ENCODE data around the gene FBXW7.

Gene FBXW7

GRCh38 chr4:152328582-152328981, 207.3 kb downstream of the FBXW7 start:
- no peak for DNase-seq (ENCODE audit: low read depth)

- no peak for DNase-seq (ENCODE audit: low read depth)
Observed at GRCh38 chr4:152327606-152328453, 208.1 kb downstream of the FBXW7 start.

GRCh38 chr4:152325831-152326230, 210.1 kb downstream of the FBXW7 start:
- DNase-seq (ENCODE audit: low read depth), result no peak

GRCh38 chr4:152323221-152323620, 212.7 kb downstream of the FBXW7 start:
- DNase-seq (ENCODE audit: low read depth), result no peak

GRCh38 chr4:152322656-152323055, 213.2 kb downstream of the FBXW7 start:
- DNase-seq (ENCODE audit: low read depth), result no peak

- no peak for DNase-seq (ENCODE audit: low read depth)
Observed at GRCh38 chr4:152321923-152322322, 214.0 kb downstream of the FBXW7 start.

- DNase-seq (ENCODE audit: low read depth), result no peak
Observed at GRCh38 chr4:152321398-152321797, 214.5 kb downstream of the FBXW7 start.

GRCh38 chr4:152316969-152317368, 218.9 kb downstream of the FBXW7 start:
- no peak for DNase-seq (ENCODE audit: low read depth)

GRCh38 chr4:152310257-152310656, 225.6 kb downstream of the FBXW7 start:
- DNase-seq (ENCODE audit: low read depth), result no peak

- DNase-seq (ENCODE audit: low read depth), result no peak
Observed at GRCh38 chr4:152309418-152309817, 226.5 kb downstream of the FBXW7 start.

- no peak for DNase-seq (ENCODE audit: low read depth)
Observed at GRCh38 chr4:152308951-152309350, 226.9 kb downstream of the FBXW7 start.

- DNase-seq (ENCODE audit: low read depth), result no peak
Observed at GRCh38 chr4:152307669-152308068, 228.2 kb downstream of the FBXW7 start.

- no peak for DNase-seq (ENCODE audit: low read depth)
Observed at GRCh38 chr4:152306541-152306940, 229.4 kb downstream of the FBXW7 start.

GRCh38 chr4:152304220-152304619, 231.7 kb downstream of the FBXW7 start:
- DNase-seq (ENCODE audit: low read depth), result no peak

- no peak for DNase-seq (ENCODE audit: low read depth)
Observed at GRCh38 chr4:152301381-152301780, 234.5 kb downstream of the FBXW7 start.

- no peak for DNase-seq (ENCODE audit: low read depth)
Observed at GRCh38 chr4:152299553-152299952, 236.3 kb downstream of the FBXW7 start.

GRCh38 chr4:152296386-152296785, 239.5 kb downstream of the FBXW7 start:
- DNase-seq (ENCODE audit: low read depth), result no peak

GRCh38 chr4:152294765-152295164, 241.1 kb downstream of the FBXW7 start:
- DNase-seq (ENCODE audit: low read depth), result no peak

GRCh38 chr4:152294331-152294730, 241.6 kb downstream of the FBXW7 start:
- DNase-seq (ENCODE audit: low read depth), result no peak

GRCh38 chr4:152293527-152293926, 242.4 kb downstream of the FBXW7 start:
- no peak for DNase-seq (ENCODE audit: low read depth)

GRCh38 chr4:152290366-152290921, 245.4 kb downstream of the FBXW7 start:
- DNase-seq (ENCODE audit: low read depth), result no peak

GRCh38 chr4:152289941-152290340, 246.0 kb downstream of the FBXW7 start:
- DNase-seq (ENCODE audit: low read depth), result no peak

GRCh38 chr4:152289541-152289940, 246.4 kb downstream of the FBXW7 start:
- no peak for DNase-seq (ENCODE audit: low read depth)

All from stimulated activated CD8-positive, alpha-beta memory T cell treated with anti-CD3 and anti-CD28 coated beads, Interleukin-12 subunit alpha, Interleukin-12 subunit beta, amount 100 ng/mL, for 4 hours (primary cell).